Uterus (tissue), 2 donors: ENCODE measurements around the gene G6PD.

Experiments used
- POLR2A ChIP-seq, 2 donors: fragments of 450-650 bp; IDR thresholded peaks; one replicate each; pipeline ENCODE4 v1.6.1; 2016; ENCODE audit warnings: antibody characterized with exemption in 2 of 2, mild to moderate bottlenecking in 1 of 2, moderate library complexity in 1 of 2
- TF ChIP-seq, protein P1 (sequence below), 4 experiments: fragments of 200-600 bp in 2 of 4; fragments of 450-650 bp in 2 of 4; sonication (generic) in 2 of 4; IDR thresholded peaks; one replicate each; pipeline ENCODE4 v1.5.1; 2016 to 2019; ENCODE audit warnings: antibody characterized with exemption in 4 of 4, mild to moderate bottlenecking in 2 of 4, moderate library complexity in 1 of 4

DNA sequence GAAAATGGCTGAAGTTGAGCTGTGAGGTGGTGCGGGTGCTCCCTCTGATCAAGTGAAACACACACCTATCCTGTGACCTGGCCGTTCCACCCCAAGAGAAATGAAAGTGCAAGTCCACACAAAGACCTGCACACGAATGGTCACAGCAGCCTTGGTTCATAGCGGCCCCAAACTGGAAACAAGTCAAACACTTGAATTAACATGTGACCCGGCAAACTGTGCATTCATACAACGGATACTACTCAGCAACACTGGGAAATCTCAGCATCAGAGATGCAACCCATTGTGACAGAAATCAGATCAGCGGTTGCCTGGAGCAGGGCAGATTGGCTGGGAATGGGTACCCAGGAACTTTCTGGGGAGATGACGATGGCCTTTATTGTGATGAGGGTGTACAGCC, 7.6 kb downstream of the G6PD start:
- TF ChIP-seq POLR2A (IDR thresholded peaks at IDR 0.05) = no peak
- TF ChIP-seq, protein P1, sequence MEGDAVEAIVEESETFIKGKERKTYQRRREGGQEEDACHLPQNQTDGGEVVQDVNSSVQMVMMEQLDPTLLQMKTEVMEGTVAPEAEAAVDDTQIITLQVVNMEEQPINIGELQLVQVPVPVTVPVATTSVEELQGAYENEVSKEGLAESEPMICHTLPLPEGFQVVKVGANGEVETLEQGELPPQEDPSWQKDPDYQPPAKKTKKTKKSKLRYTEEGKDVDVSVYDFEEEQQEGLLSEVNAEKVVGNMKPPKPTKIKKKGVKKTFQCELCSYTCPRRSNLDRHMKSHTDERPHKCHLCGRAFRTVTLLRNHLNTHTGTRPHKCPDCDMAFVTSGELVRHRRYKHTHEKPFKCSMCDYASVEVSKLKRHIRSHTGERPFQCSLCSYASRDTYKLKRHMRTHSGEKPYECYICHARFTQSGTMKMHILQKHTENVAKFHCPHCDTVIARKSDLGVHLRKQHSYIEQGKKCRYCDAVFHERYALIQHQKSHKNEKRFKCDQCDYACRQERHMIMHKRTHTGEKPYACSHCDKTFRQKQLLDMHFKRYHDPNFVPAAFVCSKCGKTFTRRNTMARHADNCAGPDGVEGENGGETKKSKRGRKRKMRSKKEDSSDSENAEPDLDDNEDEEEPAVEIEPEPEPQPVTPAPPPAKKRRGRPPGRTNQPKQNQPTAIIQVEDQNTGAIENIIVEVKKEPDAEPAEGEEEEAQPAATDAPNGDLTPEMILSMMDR (IDR thresholded peaks at IDR 0.05) = no peak
